ENCODE results near the gene CXCL14. TPM values are rescaled to one million over a fixed set of nuclear protein-coding genes. Genes with fewer than 3 reads are reported as not detected.

Gene CXCL14
- total RNA-seq, 1 donor from 2014 or later: not detected

GRCh38 chr5:135565266-135565665 is 13.5 kb downstream of the CXCL14 start:
- no peak overlapping the region for H3K27ac Mint-ChIP-seq (ENCODE audit: unreplicated experiment)
- peaks cover 5% of the 10 kb centered on the region for H3K4me1 Mint-ChIP-seq
- TF ChIP-seq CTCF (conservative IDR thresholded peaks at IDR 0.05): no peak
- peaks cover 53% of the 10 kb centered on the region for H3K27me3 Mint-ChIP-seq (ENCODE audit: low read depth)
- no peak for DNase-seq (ENCODE audit: low read depth, low spot score)
- H3K4me3 Mint-ChIP-seq: no peak overlapping the region
- H3K9me3 Mint-ChIP-seq: no peaks in the 10 kb centered on the region
- no peaks in the 10 kb centered on the region for H3K36me3 Mint-ChIP-seq (ENCODE audit: low read depth)

GRCh38 chr5:135564331-135564730 is 14.5 kb downstream of the CXCL14 start:
- H3K4me1 Mint-ChIP-seq: peaks cover 5% of the 10 kb centered on the region
- no peaks in the 10 kb centered on the region for H3K9me3 Mint-ChIP-seq
- peaks cover 59% of the 10 kb centered on the region for H3K27me3 Mint-ChIP-seq (ENCODE audit: low read depth)
- no peak for TF ChIP-seq CTCF (conservative IDR thresholded peaks at IDR 0.05)
- H3K4me3 Mint-ChIP-seq: no peak overlapping the region
- DNase-seq (ENCODE audit: low read depth, low spot score): no peak
- no peaks in the 10 kb centered on the region for H3K36me3 Mint-ChIP-seq (ENCODE audit: low read depth)
- H3K27ac Mint-ChIP-seq (ENCODE audit: unreplicated experiment): no peak overlapping the region

GRCh38 chr5:135561266-135561665 is 17.5 kb downstream of the CXCL14 start:
- no peak overlapping the region for H3K4me3 Mint-ChIP-seq
- H3K36me3 Mint-ChIP-seq (ENCODE audit: low read depth): no peaks in the 10 kb centered on the region
- TF ChIP-seq CTCF (conservative IDR thresholded peaks at IDR 0.05): no peak
- no peak for DNase-seq (ENCODE audit: low read depth, low spot score)
- peaks cover 5% of the 10 kb centered on the region for H3K4me1 Mint-ChIP-seq
- no peak overlapping the region for H3K27ac Mint-ChIP-seq (ENCODE audit: unreplicated experiment)
- no peaks in the 10 kb centered on the region for H3K9me3 Mint-ChIP-seq
- H3K27me3 Mint-ChIP-seq (ENCODE audit: low read depth): peaks cover 77% of the 10 kb centered on the region

- TF ChIP-seq CTCF (conservative IDR thresholded peaks at IDR 0.05): peak; percentile 89
- Mint-ChIP-seq H3K36me3 (ENCODE audit: low read depth) (no peaks in the 10 kb centered on the region), H3K9me3 (no peaks in the 10 kb centered on the region), H3K27me3 (ENCODE audit: low read depth) (peaks cover 77% of the 10 kb centered on the region), H3K4me3 (no peak overlapping the region), H3K27ac (ENCODE audit: unreplicated experiment) (no peak overlapping the region), H3K4me1 (peaks cover 5% of the 10 kb centered on the region)
- peak; percentile 92 for DNase-seq (ENCODE audit: low read depth, low spot score)
These were observed 17.9 kb downstream of the CXCL14 start for GRCh38 chr5:135560858-135561257.

- no peaks in the 10 kb centered on the region for H3K4me1 Mint-ChIP-seq
- H3K36me3 Mint-ChIP-seq (ENCODE audit: low read depth): no peaks in the 10 kb centered on the region
- no peak overlapping the region for H3K4me3 Mint-ChIP-seq
- no peak overlapping the region for H3K27ac Mint-ChIP-seq (ENCODE audit: unreplicated experiment)
- no peaks in the 10 kb centered on the region for H3K9me3 Mint-ChIP-seq
- no peak for TF ChIP-seq CTCF (conservative IDR thresholded peaks at IDR 0.05)
- no peak for DNase-seq (ENCODE audit: low read depth, low spot score)
- H3K27me3 Mint-ChIP-seq (ENCODE audit: low read depth): peaks cover 77% of the 10 kb centered on the region
These were observed 19.4 kb downstream of the CXCL14 start for GRCh38 chr5:135559354-135559753.
